EL (cell line): ENCODE results near the gene SPATA9.
A peak's percentile ranks its signal among the peaks of the same experiment; 100 is the strongest.
"Not testable (repeated sequence)": the region's sequence is repeated elsewhere in the genome, so short reads cannot be mapped to it uniquely, and the experiment has no call there.

Experiments used
- DNase-seq: peaks from one replicate; pipeline ENCODE4 v3.0.0-alpha.2; 2016

The SPATA9 gene

GRCh38 chr5:95672641-95673040 lies 10.2 kb downstream of the SPATA9 start:
- no peak for DNase-seq

- no peak for DNase-seq
These were observed 11.0 kb downstream of the SPATA9 start for GRCh38 chr5:95671826-95672225.

- DNase-seq, result no peak
These were observed 12.2 kb downstream of the SPATA9 start for GRCh38 chr5:95670568-95670967.

- no peak for DNase-seq
These were observed 12.8 kb downstream of the SPATA9 start for GRCh38 chr5:95669985-95670384.

- peak; percentile 86 for DNase-seq
These were observed 13.3 kb downstream of the SPATA9 start for GRCh38 chr5:95669540-95669939.

GRCh38 chr5:95668728-95669127 lies 14.1 kb downstream of the SPATA9 start:
- no peak for DNase-seq

- DNase-seq, result peak; percentile 48
These were observed 14.6 kb downstream of the SPATA9 start for GRCh38 chr5:95668216-95668615.

- no peak for DNase-seq
These were observed 15.1 kb downstream of the SPATA9 start for GRCh38 chr5:95667678-95668077.

- DNase-seq, result no peak
These were observed 15.7 kb downstream of the SPATA9 start for GRCh38 chr5:95667061-95667618.

- DNase-seq, result peak; percentile 49
These were observed 18.5 kb downstream of the SPATA9 start for GRCh38 chr5:95664204-95664786.

GRCh38 chr5:95662946-95663345 lies 19.8 kb downstream of the SPATA9 start:
- no peak for DNase-seq

GRCh38 chr5:95660060-95660459 lies 22.7 kb downstream of the SPATA9 start:
- DNase-seq, result no peak

- no peak for DNase-seq
These were observed 27.2 kb downstream of the SPATA9 start for GRCh38 chr5:95655575-95655974.

- no peak for DNase-seq
These were observed 28.6 kb downstream of the SPATA9 start for GRCh38 chr5:95654196-95654595.

GRCh38 chr5:95652849-95653248 lies 29.9 kb downstream of the SPATA9 start:
- no peak for DNase-seq

GRCh38 chr5:95649842-95650620 lies 32.8 kb downstream of the SPATA9 start:
- no peak for DNase-seq

GRCh38 chr5:95649274-95649673 lies 33.5 kb downstream of the SPATA9 start:
- no peak for DNase-seq

GRCh38 chr5:95647886-95648860 lies 34.6 kb downstream of the SPATA9 start:
- DNase-seq, result no peak

GRCh38 chr5:95646569-95647431 lies 36.0 kb downstream of the SPATA9 start, which contains the start of gene RFESD:
Gene RFESD, plus strand, starts transcription at chr5:95646777. Its CDS starts 5,495 bp downstream, at chr5:95652272.
- DNase-seq, result peak; percentile 98

- DNase-seq, result not testable (repeated sequence)
These were observed 36.6 kb downstream of the SPATA9 start for GRCh38 chr5:95646226-95646568.

GRCh38 chr5:95644351-95645042 lies 38.3 kb downstream of the SPATA9 start:
- peak; percentile 68 for DNase-seq
